Chondrocyte (in vitro differentiated cells): Measurements from ENCODE around the gene ITGA2B. TPM values are rescaled to one million over a fixed set of nuclear protein-coding genes. Genes with fewer than 3 reads are reported as not detected.

Experiments used
- DNase-seq: peaks from one replicate; pipeline ENCODE4 v3.0.0; 2021; ENCODE audit warnings: mixed read lengths, low spot score
- H3K27ac Mint-ChIP-seq: one replicate; pipeline ENCODE4 v1.8.0; 2021; ENCODE audit warnings: mild to moderate bottlenecking, moderate library complexity, mixed read lengths; ENCODE audit not compliant: unreplicated experiment
- H3K27me3 Mint-ChIP-seq: 2 replicates; pipeline ENCODE4 v1.8.0; 2021; ENCODE audit warnings: low read depth, mixed read lengths
- H3K36me3 Mint-ChIP-seq: 2 replicates; pipeline ENCODE4 v1.8.0; 2021; ENCODE audit warnings: low read depth, mixed read lengths
- H3K4me1 Mint-ChIP-seq: 2 replicates; pipeline ENCODE4 v1.8.0; 2021; ENCODE audit warnings: low read depth, mild to moderate bottlenecking, mixed read lengths
- H3K4me3 Mint-ChIP-seq: one replicate; pipeline ENCODE4 v1.8.0; 2021; ENCODE audit warnings: mild to moderate bottlenecking, moderate library complexity, mixed read lengths; ENCODE audit not compliant: unreplicated experiment
- H3K9me3 Mint-ChIP-seq: 2 replicates; pipeline ENCODE4 v1.8.0; 2021; ENCODE audit warnings: low read depth, mixed read lengths
- total RNA-seq: library from RNA; stranded (reverse); gene quantifications from 3 replicates; pipeline ENCODE4 v1.2.1, GENCODE V29; 2021
- TF ChIP-seq, protein P1 (sequence below): fragments of 200-600 bp; sonication (generic); IDR thresholded peaks from 2 replicates; pipeline ENCODE4 v1.5.0; 2021; ENCODE audit warnings: antibody characterized with exemption, mild to moderate bottlenecking, moderate library complexity

The ITGA2B gene
- total RNA-seq, 1 donor from 2014 or later = 2.2 TPM

DNA sequence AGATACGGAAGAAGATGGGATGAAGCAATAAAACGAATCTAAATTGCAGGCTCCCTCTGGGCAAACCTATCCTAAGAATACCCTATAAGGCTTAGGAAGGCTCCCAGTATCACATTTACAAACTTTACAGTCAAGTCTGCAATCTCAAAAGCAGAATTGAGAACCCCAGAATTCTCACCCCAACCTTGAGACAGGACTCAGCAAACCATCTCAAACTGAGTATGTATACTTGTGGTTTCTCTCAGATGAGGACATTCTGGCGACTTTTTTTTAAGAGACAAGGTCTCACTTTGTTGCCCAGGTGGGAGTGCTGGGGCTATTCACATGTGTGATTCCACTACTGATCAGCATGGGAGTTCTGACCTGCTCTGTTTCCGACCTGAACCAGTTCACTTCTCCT lies 19.3 kb upstream of the ITGA2B start:
- no peak overlapping the region for H3K4me3 Mint-ChIP-seq
- TF ChIP-seq, protein P1, sequence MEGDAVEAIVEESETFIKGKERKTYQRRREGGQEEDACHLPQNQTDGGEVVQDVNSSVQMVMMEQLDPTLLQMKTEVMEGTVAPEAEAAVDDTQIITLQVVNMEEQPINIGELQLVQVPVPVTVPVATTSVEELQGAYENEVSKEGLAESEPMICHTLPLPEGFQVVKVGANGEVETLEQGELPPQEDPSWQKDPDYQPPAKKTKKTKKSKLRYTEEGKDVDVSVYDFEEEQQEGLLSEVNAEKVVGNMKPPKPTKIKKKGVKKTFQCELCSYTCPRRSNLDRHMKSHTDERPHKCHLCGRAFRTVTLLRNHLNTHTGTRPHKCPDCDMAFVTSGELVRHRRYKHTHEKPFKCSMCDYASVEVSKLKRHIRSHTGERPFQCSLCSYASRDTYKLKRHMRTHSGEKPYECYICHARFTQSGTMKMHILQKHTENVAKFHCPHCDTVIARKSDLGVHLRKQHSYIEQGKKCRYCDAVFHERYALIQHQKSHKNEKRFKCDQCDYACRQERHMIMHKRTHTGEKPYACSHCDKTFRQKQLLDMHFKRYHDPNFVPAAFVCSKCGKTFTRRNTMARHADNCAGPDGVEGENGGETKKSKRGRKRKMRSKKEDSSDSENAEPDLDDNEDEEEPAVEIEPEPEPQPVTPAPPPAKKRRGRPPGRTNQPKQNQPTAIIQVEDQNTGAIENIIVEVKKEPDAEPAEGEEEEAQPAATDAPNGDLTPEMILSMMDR = no peak
- H3K4me1 Mint-ChIP-seq = peaks cover 9% of the 10 kb centered on the region
- no peaks in the 10 kb centered on the region for H3K27me3 Mint-ChIP-seq
- no peak overlapping the region for H3K27ac Mint-ChIP-seq
- DNase-seq = no peak
- peaks cover 6% of the 10 kb centered on the region for H3K36me3 Mint-ChIP-seq
- H3K9me3 Mint-ChIP-seq = no peaks in the 10 kb centered on the region

DNA sequence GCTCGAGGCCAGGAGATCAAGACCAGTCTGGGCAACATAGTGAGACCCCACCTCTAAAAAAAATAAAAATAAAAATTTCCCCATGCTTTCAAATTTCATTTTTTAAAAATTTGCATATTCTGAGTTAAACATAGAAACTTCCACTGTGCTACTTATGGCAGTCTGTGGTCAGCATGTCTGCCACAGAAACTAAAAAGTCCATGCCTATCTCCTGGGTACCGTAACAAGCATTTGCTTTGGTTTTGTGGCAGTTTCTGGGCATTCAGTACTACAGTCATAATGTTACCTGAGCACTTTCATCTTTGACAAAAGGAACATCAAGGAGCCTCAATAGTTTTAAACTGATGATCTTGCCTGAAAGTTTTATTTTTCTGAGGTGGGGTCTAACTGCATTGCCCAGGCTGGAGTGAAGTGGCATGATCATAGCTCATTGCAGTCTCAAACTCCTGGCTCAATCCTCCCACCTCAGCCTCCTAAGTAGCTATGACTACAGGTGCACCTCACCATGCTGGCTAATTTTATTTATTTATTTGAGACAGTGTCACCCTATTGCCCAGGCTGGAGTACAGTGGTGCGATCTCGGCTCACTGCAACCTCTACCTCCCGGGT lies 13.2 kb upstream of the ITGA2B start:
- TF ChIP-seq, protein P1 = no peak
- no peak for DNase-seq
- Mint-ChIP-seq H3K4me1 (peaks cover 9% of the 10 kb centered on the region), H3K36me3 (peaks cover 20% of the 10 kb centered on the region), H3K9me3 (no peaks in the 10 kb centered on the region), H3K4me3 (no peak overlapping the region), H3K27ac (no peak overlapping the region), H3K27me3 (no peaks in the 10 kb centered on the region)

DNA sequence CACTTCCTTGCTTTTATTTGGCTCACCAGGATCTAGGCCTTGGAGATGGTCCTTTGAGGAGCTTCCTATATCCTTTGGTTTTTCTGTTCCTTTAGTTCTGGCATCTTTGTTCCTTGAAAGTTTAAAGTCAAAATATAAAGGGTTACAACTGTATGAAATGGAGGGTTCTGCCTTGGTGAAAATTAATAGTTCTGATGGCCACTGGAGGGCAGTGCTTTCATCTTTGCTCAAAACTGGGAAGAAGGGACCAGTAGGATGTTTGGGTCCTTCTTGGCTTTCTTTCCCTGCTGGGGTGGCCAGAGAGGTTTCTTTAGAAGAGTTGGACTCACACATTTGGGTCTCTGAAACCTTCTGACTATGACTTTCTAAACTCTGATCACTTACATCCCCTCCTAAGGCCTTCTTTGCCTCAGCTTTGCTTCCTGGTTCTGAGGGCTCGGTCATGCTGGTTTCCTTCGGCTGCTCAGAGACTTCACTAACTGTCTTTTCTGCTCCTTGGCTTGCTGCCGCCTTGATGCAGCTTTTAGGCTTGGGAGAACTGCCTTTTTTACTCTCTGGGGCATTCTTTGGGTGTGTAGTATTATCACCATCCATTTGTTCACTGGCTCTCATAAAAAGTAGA lies 10.9 kb upstream of the ITGA2B start:
- Mint-ChIP-seq H3K4me1 (no peaks in the 10 kb centered on the region), H3K27ac (no peak overlapping the region), H3K4me3 (no peak overlapping the region), H3K9me3 (no peaks in the 10 kb centered on the region), H3K27me3 (no peaks in the 10 kb centered on the region), H3K36me3 (peaks cover 24% of the 10 kb centered on the region)
- TF ChIP-seq, protein P1 = peak; percentile 84
- DNase-seq = no peak

DNA sequence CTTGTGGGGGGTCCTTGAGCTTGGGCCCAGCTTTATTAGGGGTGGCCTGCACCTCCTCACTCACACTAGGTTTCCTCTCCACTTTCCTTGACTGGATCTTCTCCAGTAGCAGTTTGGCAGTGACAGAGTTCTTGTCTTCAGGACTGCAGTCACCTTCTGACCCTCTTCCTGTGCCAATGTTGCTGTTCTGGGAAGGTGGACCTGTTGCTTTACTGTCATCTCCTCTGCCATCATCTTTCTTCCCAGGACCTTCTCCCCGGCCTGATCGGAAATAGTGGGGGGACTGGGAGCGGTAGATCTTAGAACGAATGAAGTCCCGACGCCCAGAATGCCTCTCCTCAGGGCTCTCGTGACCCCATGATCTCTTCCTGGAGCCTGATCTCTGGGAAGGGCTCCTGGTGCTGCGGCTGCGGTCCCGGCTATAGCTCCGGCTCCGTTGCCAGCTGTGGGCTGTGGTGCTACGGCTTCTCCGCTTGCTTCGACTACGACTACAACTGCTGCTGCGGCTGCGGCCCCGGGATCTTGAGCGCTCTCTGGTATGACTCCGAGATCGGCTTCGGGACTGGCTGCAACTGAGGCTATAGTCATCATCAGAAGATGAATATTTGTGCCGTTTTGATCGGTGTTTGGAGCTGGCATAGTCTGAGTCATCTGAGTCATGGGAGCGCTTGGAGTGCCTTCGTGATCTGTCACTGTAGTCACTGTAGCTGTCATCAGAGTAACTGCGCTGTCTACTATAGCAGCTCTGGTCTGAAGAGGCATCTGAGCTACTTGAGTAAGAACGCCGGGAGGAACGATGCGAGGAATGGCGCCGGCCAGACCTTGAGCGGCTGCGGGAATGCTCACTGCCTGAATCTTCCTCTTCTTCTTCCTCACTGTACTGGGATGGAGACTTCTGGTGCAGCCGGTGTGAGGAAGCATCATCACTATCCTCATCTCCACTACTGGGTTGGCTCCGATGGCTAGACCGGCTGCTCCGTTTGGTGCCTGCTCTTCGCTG lies 9.5 kb upstream of the ITGA2B start:
- Mint-ChIP-seq H3K27ac (no peak overlapping the region), H3K9me3 (no peaks in the 10 kb centered on the region), H3K27me3 (no peaks in the 10 kb centered on the region), H3K4me1 (no peaks in the 10 kb centered on the region), H3K36me3 (peaks cover 23% of the 10 kb centered on the region), H3K4me3 (no peak overlapping the region)
- TF ChIP-seq, protein P1 = no peak
- peak; percentile 78 for DNase-seq
